ENCODE measurements around the gene COG8.
"Not testable (repeated sequence)": the region's sequence is repeated elsewhere in the genome, so short reads cannot be mapped to it uniquely, and the experiment has no call there.

Gene COG8

GRCh38 chr16:69364088-69364487, 24.7 kb upstream of the COG8 start:
- Mint-ChIP-seq H3K4me3 (no peak overlapping the region), H3K4me1 (peaks cover 10 to 16% of the 10 kb centered on the region in 2 donors), H3K36me3 (peaks cover 49 to 66% of the 10 kb centered on the region in 2 donors), H3K27ac (no peak overlapping the region), H3K9me3 (no peaks in the 10 kb centered on the region), H3K27me3 (no peaks in the 10 kb centered on the region)
- no peak for DNase-seq
- no peak for ATAC-seq (replicated peaks)

GRCh38 chr16:69363281-69363717, 23.9 kb upstream of the COG8 start:
- ATAC-seq (replicated peaks) = no peak
- H3K36me3 Mint-ChIP-seq = peaks cover 46 to 67% of the 10 kb centered on the region in 2 donors
- H3K9me3 Mint-ChIP-seq = no peaks in the 10 kb centered on the region
- peaks cover 10 to 16% of the 10 kb centered on the region in 2 donors for H3K4me1 Mint-ChIP-seq
- H3K27me3 Mint-ChIP-seq = no peaks in the 10 kb centered on the region
- no peak overlapping the region for H3K4me3 Mint-ChIP-seq
- DNase-seq = no peak
- peak overlapping the region; percentile 6 for H3K27ac Mint-ChIP-seq

DNA sequence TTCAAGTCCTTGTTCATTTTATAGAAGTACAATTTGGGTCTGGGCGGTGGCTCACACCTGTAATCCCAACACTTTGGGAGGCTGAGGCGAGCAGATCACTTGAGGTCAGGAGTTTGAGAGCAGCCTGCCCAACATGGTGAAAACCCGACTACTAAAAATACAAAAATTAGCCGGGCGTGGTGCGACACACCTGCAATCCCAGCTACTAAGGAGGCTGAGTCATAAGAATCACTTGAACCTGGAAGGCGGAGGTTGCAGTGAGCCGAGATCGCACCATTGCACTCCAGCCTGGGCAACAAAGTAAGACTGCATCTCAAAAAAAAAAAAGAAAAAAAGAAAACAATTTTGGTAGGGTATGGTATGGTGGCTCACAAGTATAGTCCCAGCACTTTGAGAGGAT, 20.7 kb upstream of the COG8 start:
- H3K27me3 Mint-ChIP-seq; H3K9me3 Mint-ChIP-seq; ATAC-seq (replicated peaks); H3K27ac Mint-ChIP-seq; H3K4me3 Mint-ChIP-seq; DNase-seq: not testable (repeated sequence)
- Mint-ChIP-seq H3K36me3 (peaks cover 43 to 57% of the 10 kb centered on the region in 2 donors), H3K4me1 (peaks cover 16 to 25% of the 10 kb centered on the region in 2 donors)

- Mint-ChIP-seq H3K9me3 (no peaks in the 10 kb centered on the region), H3K4me3 (no peak within 1 kb of the TSS), H3K4me1 (peaks cover 0 to 2% of the 10 kb centered on the region in 2 donors), H3K36me3 (peaks cover 39 to 51% of the 10 kb centered on the region in 2 donors), H3K27ac (no peak within 1 kb of the TSS), H3K27me3 (no peaks in the 10 kb centered on the region)
- ATAC-seq (replicated peaks) (no peak), DNase-seq (no peak)
Measured at GRCh38 chr16:69351309-69352027, 12.1 kb upstream of the COG8 start, which contains the start of gene TMED6. TSS of gene TMED6 (minus strand) at chr16:69351786. CDS start at chr16:69351753, 33 bp downstream.

- H3K4me1 Mint-ChIP-seq = peaks cover 3 to 7% of the 10 kb centered on the region in 2 donors
- no peaks in the 10 kb centered on the region for H3K27me3 Mint-ChIP-seq
- no peak overlapping the region for H3K4me3 Mint-ChIP-seq
- H3K36me3 Mint-ChIP-seq = peaks cover 36 to 50% of the 10 kb centered on the region in 2 donors
- DNase-seq (no peak), ATAC-seq (replicated peaks) (no peak)
- no peak overlapping the region for H3K27ac Mint-ChIP-seq
- no peaks in the 10 kb centered on the region for H3K9me3 Mint-ChIP-seq
Measured at GRCh38 chr16:69350536-69351133, 11.3 kb upstream of the COG8 start.

- Mint-ChIP-seq H3K4me1 (peaks cover 5 to 8% of the 10 kb centered on the region in 2 donors), H3K27me3 (no peaks in the 10 kb centered on the region), H3K36me3 (peaks cover 31 to 50% of the 10 kb centered on the region in 2 donors), H3K9me3 (no peaks in the 10 kb centered on the region), H3K4me3 (no peak overlapping the region), H3K27ac (peak overlapping the region; percentile 14)
- DNase-seq (no peak), ATAC-seq (replicated peaks) (no peak)
Measured at GRCh38 chr16:69349536-69349935, 10.2 kb upstream of the COG8 start.

GRCh38 chr16:69348222-69348621, 8.9 kb upstream of the COG8 start:
- Mint-ChIP-seq H3K9me3 (no peaks in the 10 kb centered on the region), H3K36me3 (peaks cover 32 to 54% of the 10 kb centered on the region in 2 donors), H3K27ac (no peak overlapping the region), H3K27me3 (no peaks in the 10 kb centered on the region), H3K4me3 (no peak overlapping the region), H3K4me1 (peaks cover 5 to 8% of the 10 kb centered on the region in 2 donors)
- no peak for DNase-seq
- ATAC-seq (replicated peaks) = no peak

GRCh38 chr16:69346683-69347082, 7.3 kb upstream of the COG8 start:
- Mint-ChIP-seq H3K27ac (no peak overlapping the region), H3K36me3 (peaks cover 31 to 48% of the 10 kb centered on the region in 2 donors), H3K4me1 (peaks cover 7 to 8% of the 10 kb centered on the region in 2 donors), H3K9me3 (no peaks in the 10 kb centered on the region), H3K4me3 (no peak overlapping the region), H3K27me3 (no peaks in the 10 kb centered on the region)
- no peak for ATAC-seq (replicated peaks)
- DNase-seq = no peak

DNA sequence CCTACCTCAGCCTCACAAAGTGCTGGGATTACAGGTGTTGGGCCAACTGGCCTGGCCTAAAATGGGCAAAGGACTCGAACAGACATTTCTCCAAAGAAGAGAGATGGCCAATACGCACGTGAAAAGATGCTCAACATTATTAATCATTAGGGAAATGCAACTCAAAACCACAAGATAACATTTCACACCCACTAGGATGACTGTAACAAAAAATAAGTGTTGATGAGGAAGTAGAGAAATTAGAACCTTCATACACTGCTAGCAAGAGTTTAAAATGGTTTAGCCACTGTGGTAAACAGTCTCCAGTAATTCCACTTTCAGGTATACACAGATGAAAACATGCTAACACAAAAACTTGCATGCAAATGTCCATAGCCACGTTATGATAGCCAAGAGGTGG, 6.6 kb upstream of the COG8 start:
- Mint-ChIP-seq H3K27me3 (no peaks in the 10 kb centered on the region), H3K36me3 (peaks cover 32 to 52% of the 10 kb centered on the region in 2 donors), H3K4me1 (peaks cover 11 to 12% of the 10 kb centered on the region in 2 donors), H3K4me3 (no peak overlapping the region), H3K9me3 (no peaks in the 10 kb centered on the region), H3K27ac (peak overlapping the region; percentile 37)
- no peak for DNase-seq
- ATAC-seq (replicated peaks) = peak; percentile 76 to 82

DNA sequence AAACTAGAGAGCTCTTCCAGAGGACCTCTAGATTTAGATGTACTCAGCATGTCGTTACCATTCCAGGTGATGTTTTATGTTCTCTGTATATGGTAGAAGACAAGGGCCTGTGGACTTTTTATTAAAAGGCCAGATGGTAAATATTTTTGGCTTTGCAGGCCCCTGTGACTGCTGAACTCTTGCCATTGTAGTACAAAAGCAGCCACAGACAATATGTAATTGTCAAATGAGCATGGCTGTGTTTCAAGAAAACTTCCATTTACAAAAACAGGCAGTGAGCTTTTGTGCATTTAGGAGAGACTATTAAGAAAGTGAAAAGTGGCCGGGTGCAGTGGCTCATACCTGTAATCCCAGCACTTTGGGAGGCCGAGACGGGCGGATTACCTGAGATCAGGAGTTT, 4.8 kb upstream of the COG8 start:
- peaks cover 16 to 27% of the 10 kb centered on the region in 2 donors for H3K4me1 Mint-ChIP-seq
- peaks cover 32 to 61% of the 10 kb centered on the region in 2 donors for H3K36me3 Mint-ChIP-seq
- H3K9me3 Mint-ChIP-seq = no peaks in the 10 kb centered on the region
- H3K27me3 Mint-ChIP-seq = no peaks in the 10 kb centered on the region
- DNase-seq = no peak
- no peak for ATAC-seq (replicated peaks)
- no peak overlapping the region for H3K27ac Mint-ChIP-seq
- H3K4me3 Mint-ChIP-seq = no peak overlapping the region

DNA sequence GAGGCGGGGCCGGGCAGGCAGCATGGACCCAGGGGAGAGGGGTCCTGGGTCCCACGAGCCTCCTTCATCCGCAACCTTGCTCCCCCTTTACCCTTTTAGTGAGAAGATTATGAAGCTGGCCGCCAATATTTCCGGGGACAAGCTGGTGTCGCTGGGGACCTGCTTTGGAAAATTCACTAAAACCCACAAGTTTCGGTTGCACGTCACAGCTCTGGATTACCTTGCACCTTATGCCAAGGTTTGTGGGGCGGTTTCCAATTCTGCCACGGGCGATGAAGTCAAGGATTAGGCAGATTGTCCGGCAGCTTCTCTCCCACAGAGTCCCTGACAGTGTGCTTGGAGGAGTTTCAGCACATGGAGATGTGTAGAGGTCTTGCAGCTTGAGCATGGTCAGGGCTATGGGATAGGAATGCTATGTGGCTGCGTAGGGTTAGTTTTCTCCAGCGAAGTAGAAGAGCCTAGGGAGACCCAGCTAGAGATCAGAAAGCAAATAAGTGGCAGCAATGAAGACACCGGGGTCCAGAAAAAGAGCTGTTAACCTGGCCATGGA, 806 bp upstream of the COG8 start:
- Mint-ChIP-seq H3K27ac (peak overlapping the region; percentile 99), H3K4me3 (peak overlapping the region; percentile 98 to 100), H3K27me3 (no peaks in the 10 kb centered on the region), H3K4me1 (peaks cover 19 to 42% of the 10 kb centered on the region in 2 donors), H3K9me3 (no peaks in the 10 kb centered on the region), H3K36me3 (peaks cover 22 to 48% of the 10 kb centered on the region in 2 donors)
- ATAC-seq (replicated peaks) (peak in 1 of 2 donors; percentile 7), DNase-seq (no peak)

DNA sequence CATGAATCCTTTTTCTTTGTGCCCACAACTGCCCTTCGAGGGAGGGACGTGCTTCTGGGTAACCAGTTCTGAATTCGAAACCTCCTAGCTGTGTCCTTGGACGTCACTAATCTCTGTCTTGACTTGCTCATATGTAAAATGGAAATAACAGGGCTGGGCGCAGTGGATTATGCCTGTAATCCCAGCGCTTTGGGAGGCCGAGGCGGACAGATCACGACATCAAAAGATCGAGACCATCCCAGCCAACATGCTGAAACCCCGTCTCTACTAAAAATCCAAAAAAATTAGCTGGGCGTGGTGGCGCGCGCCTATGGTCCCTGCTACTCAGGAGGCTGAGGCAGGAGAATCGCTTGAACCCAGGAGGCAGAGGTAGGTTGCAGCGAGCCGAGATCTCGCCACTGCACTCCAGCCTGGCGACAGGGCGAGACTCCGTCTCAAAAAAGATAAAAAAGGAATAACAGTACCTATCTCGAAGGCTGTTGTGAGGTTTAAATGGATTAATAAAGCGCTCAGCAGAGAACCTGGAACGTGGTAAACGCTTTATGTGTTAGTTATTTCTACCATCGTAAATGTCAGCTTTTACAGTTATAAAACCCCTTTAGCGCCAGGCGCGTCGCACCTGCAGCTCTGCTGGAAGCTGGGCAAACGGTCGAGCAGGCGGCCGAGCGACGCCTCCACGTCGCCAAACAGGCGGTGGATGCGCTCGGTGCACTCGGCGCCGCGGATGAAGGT, 641 bp downstream of the COG8 start:
- no peak for ATAC-seq (replicated peaks)
- no peak for DNase-seq
- H3K36me3 Mint-ChIP-seq = peaks cover 34 to 46% of the 10 kb centered on the region in 2 donors
- H3K4me1 Mint-ChIP-seq = peaks cover 22 to 50% of the 10 kb centered on the region in 2 donors
- H3K9me3 Mint-ChIP-seq = no peaks in the 10 kb centered on the region
- no peaks in the 10 kb centered on the region for H3K27me3 Mint-ChIP-seq
- H3K4me3 Mint-ChIP-seq = peak overlapping the region; percentile 98 to 100
- H3K27ac Mint-ChIP-seq = peak overlapping the region; percentile 99

GRCh38 chr16:69334696-69335095, 4.7 kb downstream of the COG8 start:
- no peaks in the 10 kb centered on the region for H3K27me3 Mint-ChIP-seq
- no peak overlapping the region for H3K27ac Mint-ChIP-seq
- ATAC-seq (replicated peaks) (no peak), DNase-seq (no peak)
- H3K36me3 Mint-ChIP-seq = peaks cover 24 to 39% of the 10 kb centered on the region in 2 donors
- no peak overlapping the region for H3K4me3 Mint-ChIP-seq
- no peaks in the 10 kb centered on the region for H3K9me3 Mint-ChIP-seq
- H3K4me1 Mint-ChIP-seq = peaks cover 15 to 51% of the 10 kb centered on the region in 2 donors

Measured in stimulated activated naive B cell treated with anti-CD40 and anti-IgM and Interleukin-4, amounts not matched to agents 10 μg/mL and 1 μg/mL and 100 μg/mL, for 72 hours (primary cell).